Suprapubic skin (tissue), 4 donors: ENCODE measurements around the gene SLC22A23.

Experiments
- CTCF ChIP-seq, 2 donors: fragments of 200-600 bp in 1 of 2; fragments of 450-650 bp in 1 of 2; sonication (generic) in 1 of 2; IDR thresholded peaks; one replicate each; pipeline ENCODE4 v1.5.1; 2016 to 2019; ENCODE audit warnings: antibody characterized with exemption in 2 of 2, mild to moderate bottlenecking in 1 of 2, moderate library complexity in 1 of 2
- EP300 ChIP-seq: sonication (generic); formaldehyde crosslinking; IDR thresholded peaks from one replicate; pipeline ENCODE4 v1.6.1; 2017; ENCODE audit warnings: antibody characterized with exemption
- POLR2A ChIP-seq, 2 donors: fragments of 450-650 bp; IDR thresholded peaks; one replicate each; pipeline ENCODE4 v1.6.1; 2017; ENCODE audit warnings: antibody characterized with exemption in 2 of 2, mild to moderate bottlenecking in 2 of 2, moderate library complexity in 2 of 2
- POLR2AphosphoS5 ChIP-seq, 3 donors: sonication (generic); formaldehyde crosslinking; IDR thresholded peaks; one replicate each; pipeline ENCODE4 v1.6.1; 2017; ENCODE audit warnings: antibody characterized with exemption in 3 of 3

GRCh38 chr6:3328145-3328544, 128.7 kb downstream of the SLC22A23 start:
- TF ChIP-seq CTCF (IDR thresholded peaks at IDR 0.05) (no peak), POLR2A (IDR thresholded peaks at IDR 0.05) (no peak), EP300 (no peak), POLR2AphosphoS5 (IDR thresholded peaks at IDR 0.05) (no peak)
